ENCODE results near the gene SIK3. TPM values are rescaled to one million over a fixed set of nuclear protein-coding genes. Genes with fewer than 3 reads are reported as not detected.

The SIK3 gene
- total RNA-seq, 1 experiment from 2014 or later = 31.4 TPM

- H3K36me3 Mint-ChIP-seq (ENCODE audit: insufficient read depth in 1 of 3, low read depth in 3 of 3) = no peaks in the 10 kb centered on the region
- Histone ChIP-seq H3K27me3 (ENCODE audit: insufficient read depth, low read length) (no peaks in the 10 kb centered on the region), H2BK120ac (ENCODE audit: low read depth, low read length, poor library complexity, severe bottlenecking) (no peak within 1 kb of the TSS), H3K27ac (ENCODE audit: insufficient read length, low read depth, low read length) (no peak within 1 kb of the TSS), H2AK5ac (ENCODE audit: insufficient read length, low read length) (no peak within 1 kb of the TSS), H2BK5ac (ENCODE audit: insufficient read length, low read length) (no peak within 1 kb of the TSS), H3K4me1 (ENCODE audit: insufficient read depth, low read length) (no peaks in the 10 kb centered on the region), H3K14ac (ENCODE audit: insufficient read depth, low read length) (no peak within 1 kb of the TSS; the same call in 1 of the 2 replicates), H3T11ph (ENCODE audit: low read length) (no peak within 1 kb of the TSS), H4K91ac (ENCODE audit: insufficient read length, low read depth, low read length) (no peak within 1 kb of the TSS), H4K5ac (ENCODE audit: insufficient read length, low read depth, low read length) (no peak within 1 kb of the TSS), H3K9me3 (ENCODE audit: control insufficient read depth, low read depth, low read length) (no peaks in the 10 kb centered on the region), H2BK12ac (ENCODE audit: insufficient read length, low read depth, low read length) (no peak within 1 kb of the TSS), H3K18ac (ENCODE audit: insufficient read length, low read depth, low read length) (no peak within 1 kb of the TSS), H3K79me2 (ENCODE audit: insufficient read depth, low read length) (no peaks in the 10 kb centered on the region), H3K4me2 (ENCODE audit: insufficient read depth, insufficient read length, low read length) (no peak within 1 kb of the TSS), H3K23ac (ENCODE audit: insufficient read length, low read depth, low read length) (no peak within 1 kb of the TSS), H3K79me1 (ENCODE audit: insufficient read depth, low read depth, low read length, poor library complexity, severe bottlenecking) (no peaks in the 10 kb centered on the region), H2AFZ (ENCODE audit: low read length) (no peak within 1 kb of the TSS), H3K23me2 (ENCODE audit: insufficient read length, low read depth, low read length, poor library complexity, severe bottlenecking) (no peaks in the 10 kb centered on the region), H3K4ac (ENCODE audit: low read depth, low read length) (no peak within 1 kb of the TSS), H4K8ac (replicated peaks; ENCODE audit: insufficient read length, low read depth, low read length) (no peak within 1 kb of the TSS), H2BK20ac (ENCODE audit: low read depth, low read length, poor library complexity, severe bottlenecking) (no peak within 1 kb of the TSS), H3K56ac (ENCODE audit: insufficient read length, low read depth, low read length) (no peak within 1 kb of the TSS), H3K9ac (ENCODE audit: extremely low read depth, insufficient read length, low read length) (no peak within 1 kb of the TSS), H2BK15ac (ENCODE audit: low read depth, low read length) (no peak within 1 kb of the TSS), H4K20me1 (ENCODE audit: control insufficient read depth, insufficient read depth, insufficient read length) (no peaks in the 10 kb centered on the region)
- no peak for TF ChIP-seq CTCF (conservative IDR thresholded peaks at IDR 0.05)
- no CpG with 5 or more reads among the region's 9 CpGs for WGBS (ENCODE audit: extremely low coverage, insufficient read length, low lambda C conversion rate)
- no peak within 1 kb of the TSS for H3K27ac Mint-ChIP-seq
- no peak for DNase-seq
- H3K4me1 Mint-ChIP-seq = peaks cover under 1 to 7% of the 10 kb centered on the region in 2 experiments; a peak in 3 of 4 replicates
- peaks cover 3 to 5% of the 10 kb centered on the region in 2 experiments; a peak in 3 of 5 replicates for H3K9me3 Mint-ChIP-seq
- H3K4me3 Mint-ChIP-seq = no peak within 1 kb of the TSS
- peaks cover 23% of the 10 kb centered on the region for H3K27me3 Mint-ChIP-seq (ENCODE audit: low read depth)
These were observed 268.6 kb downstream of the SIK3 start, which contains the start of gene APOC3 for GRCh38 chr11:116829525-116830183. APOC3 (plus strand) TSS chr11:116829907; CDS start chr11:116830583, 676 bp downstream.
